ENCODE measurements around the gene TPST2. TPM values are rescaled to one million over a fixed set of nuclear protein-coding genes. Genes with fewer than 3 reads are reported as not detected.
A peak's percentile ranks its signal among the peaks of the same experiment; 100 is the strongest.

The TPST2 gene
- total and polyA plus RNA-seq, 9 of the 15 experiments (the other 6 are each of a cell fraction or from before 2014, with no cell fraction given): 14.2 to 123 (median 60.1) TPM

GRCh38 chr22:26589367-26589844, 526 bp downstream of the TPST2 start (continued):
- TF ChIP-seq DACH1 (IDR thresholded peaks at IDR 0.05; ENCODE audit: partially characterized antibody) (no peak), KAT7 (CRISPR knock-in tag; IDR thresholded peaks at IDR 0.05; ENCODE audit: borderline replicate concordance) (0 out of 2 replicates have a peak, but pooled peaks have one; percentile 25)

DNA sequence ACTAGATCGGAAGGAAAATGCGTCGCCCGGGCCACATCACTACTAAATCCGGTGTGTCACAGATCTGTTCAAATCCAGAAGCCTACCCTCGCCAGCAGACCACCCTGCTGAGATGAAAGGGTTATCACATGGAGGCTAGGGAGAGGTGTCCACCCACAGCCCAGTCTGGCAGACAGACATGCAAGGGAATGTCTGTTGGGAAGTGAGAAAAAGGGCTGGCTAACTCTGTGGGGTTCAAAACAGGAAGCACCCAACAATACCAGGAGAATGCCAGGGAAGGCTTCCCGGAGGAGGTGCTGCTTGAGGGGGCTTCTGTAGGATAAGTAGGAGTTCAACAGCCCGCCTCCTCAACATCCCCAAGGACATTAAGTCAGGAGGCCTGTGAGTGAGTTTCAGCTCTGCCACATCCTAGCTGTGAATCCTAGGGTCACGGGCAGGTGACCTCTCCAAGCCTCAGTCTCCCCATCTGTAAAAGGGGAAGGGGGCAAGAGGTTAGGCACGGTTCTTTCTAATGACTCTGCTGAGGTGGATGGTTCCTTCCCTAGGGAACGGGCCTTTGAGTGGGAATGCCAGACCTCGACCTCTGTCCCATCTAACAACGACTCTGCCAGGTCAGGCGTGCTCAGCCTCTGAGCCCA, 1.1 kb downstream of the TPST2 start:
- ATAC-seq (peak; percentile 6; the same call in 2 of the 3 replicates), FAIRE-seq (peak; percentile 73), DNase-seq (ENCODE audit: extremely low read depth in 1 of 4, low spot score in 3 of 4) (peak in 1 of 4 experiments; percentile 40)
- no peaks in the 10 kb centered on the region for H3K27me3 ChIP-seq (ENCODE audit: control insufficient read depth in 2 of 2, insufficient read depth in 2 of 2, low read length in 2 of 2)
- H3K4me1 ChIP-seq (replicated peaks in 1 of 2; ENCODE audit: control insufficient read depth in 2 of 2, insufficient read depth in 2 of 2, low read length in 2 of 2): peaks cover 24 to 31% of the 10 kb centered on the region in 2 experiments
- POLR2A ChIA-PET: no interaction called here
- BruUV-seq (replicated peaks): no TSS peak
- in situ Hi-C loops (cut with MboI): no loop called here
- peaks cover 11% of the 10 kb centered on the region; the same call in 1 of the 2 replicates for H4K20me1 ChIP-seq (replicated peaks; ENCODE audit: control insufficient read depth, insufficient read depth, low read length)
- CTCF ChIA-PET (ENCODE audit: low intra/inter-chr PET ratio): no interaction called here
- peak overlapping the region; percentile 78 to 96 for H3K9ac ChIP-seq (ENCODE audit: insufficient read depth in 1 of 2, low read depth in 2 of 2, low read length in 2 of 2)
- no peaks in the 10 kb centered on the region for H3K9me3 ChIP-seq (replicated peaks; ENCODE audit: control insufficient read depth, insufficient read depth, low read depth, low read length)
- no peaks in the 10 kb centered on the region for H3K9me1 ChIP-seq (ENCODE audit: control insufficient read depth, insufficient read depth, low read length)
- peaks cover 41% of the 10 kb centered on the region for H3K36me3 ChIP-seq (ENCODE audit: control insufficient read depth, insufficient read depth, low read length)
- H3K79me2 ChIP-seq (ENCODE audit: control insufficient read depth, insufficient read depth, low read length): peaks cover 63% of the 10 kb centered on the region
- intact Hi-C loops (cut with micrococcal nuclease): loop anchor here (10.0 kb wide), 1 partner anchor 104 kb away; the partner anchor contains the start of genes HPS4 and SRRD
- H3K27ac ChIP-seq (ENCODE audit: extremely low read depth, low read depth, low read length): peak overlapping the region; percentile 88
- H3K4me2 ChIP-seq (ENCODE audit: insufficient read depth, low read length): peak overlapping the region; percentile 97
- H2AFZ ChIP-seq (ENCODE audit: low read depth, low read length): no peak overlapping the region
- H3K4me3 ChIP-seq: peak overlapping the region; percentile 93
- 4% methylated on average over 12 of the region's 14 CpGs for WGBS (ENCODE audit: insufficient coverage, low coverage, missing lambda C conversion rate)
- TF ChIP-seq ZFP36 (IDR thresholded peaks at IDR 0.05; ENCODE audit: low read depth, low read length, partially characterized antibody): peak; percentile 91
- TF ChIP-seq RCOR1 (IDR thresholded peaks at IDR 0.05; ENCODE audit: borderline replicate concordance in 1 of 2, low read depth in 2 of 2, low read length in 2 of 2): peak in 1 of 2 experiments; percentile 72; a peak in 2 of 4 replicates
- TF ChIP-seq ESRRA (IDR thresholded peaks at IDR 0.05; ENCODE audit: borderline replicate concordance, low read depth): peak; percentile 98
- TF ChIP-seq HOXB6 (CRISPR knock-in tag; IDR thresholded peaks at IDR 0.05; ENCODE audit: borderline replicate concordance): no peak
- no peak for TF ChIP-seq EP300 (IDR thresholded peaks at IDR 0.05; ENCODE audit: low read length)
- TF ChIP-seq ZNF436 (CRISPR knock-in tag; IDR thresholded peaks at IDR 0.05): peak; percentile 67; the same call in 1 of the 2 replicates
- peak; percentile 86; the same call in 1 of the 2 replicates for TF ChIP-seq SMARCA5 (IDR thresholded peaks at IDR 0.05)
- TF ChIP-seq ZNF197 (CRISPR knock-in tag; IDR thresholded peaks at IDR 0.05; ENCODE audit: low read depth): no peak
- TF ChIP-seq SIN3A (IDR thresholded peaks at IDR 0.05; ENCODE audit: borderline replicate concordance in 2 of 2, control insufficient read depth in 1 of 2, low read depth in 2 of 2, low read length in 2 of 2): 0 out of 4 replicates have a peak, but pooled peaks of 1 of the 2 experiments have one; percentile 50
- TF ChIP-seq HDAC2 (IDR thresholded peaks at IDR 0.05): peak; percentile 69; the same call in 1 of the 2 replicates
- TF ChIP-seq, protein P1, sequence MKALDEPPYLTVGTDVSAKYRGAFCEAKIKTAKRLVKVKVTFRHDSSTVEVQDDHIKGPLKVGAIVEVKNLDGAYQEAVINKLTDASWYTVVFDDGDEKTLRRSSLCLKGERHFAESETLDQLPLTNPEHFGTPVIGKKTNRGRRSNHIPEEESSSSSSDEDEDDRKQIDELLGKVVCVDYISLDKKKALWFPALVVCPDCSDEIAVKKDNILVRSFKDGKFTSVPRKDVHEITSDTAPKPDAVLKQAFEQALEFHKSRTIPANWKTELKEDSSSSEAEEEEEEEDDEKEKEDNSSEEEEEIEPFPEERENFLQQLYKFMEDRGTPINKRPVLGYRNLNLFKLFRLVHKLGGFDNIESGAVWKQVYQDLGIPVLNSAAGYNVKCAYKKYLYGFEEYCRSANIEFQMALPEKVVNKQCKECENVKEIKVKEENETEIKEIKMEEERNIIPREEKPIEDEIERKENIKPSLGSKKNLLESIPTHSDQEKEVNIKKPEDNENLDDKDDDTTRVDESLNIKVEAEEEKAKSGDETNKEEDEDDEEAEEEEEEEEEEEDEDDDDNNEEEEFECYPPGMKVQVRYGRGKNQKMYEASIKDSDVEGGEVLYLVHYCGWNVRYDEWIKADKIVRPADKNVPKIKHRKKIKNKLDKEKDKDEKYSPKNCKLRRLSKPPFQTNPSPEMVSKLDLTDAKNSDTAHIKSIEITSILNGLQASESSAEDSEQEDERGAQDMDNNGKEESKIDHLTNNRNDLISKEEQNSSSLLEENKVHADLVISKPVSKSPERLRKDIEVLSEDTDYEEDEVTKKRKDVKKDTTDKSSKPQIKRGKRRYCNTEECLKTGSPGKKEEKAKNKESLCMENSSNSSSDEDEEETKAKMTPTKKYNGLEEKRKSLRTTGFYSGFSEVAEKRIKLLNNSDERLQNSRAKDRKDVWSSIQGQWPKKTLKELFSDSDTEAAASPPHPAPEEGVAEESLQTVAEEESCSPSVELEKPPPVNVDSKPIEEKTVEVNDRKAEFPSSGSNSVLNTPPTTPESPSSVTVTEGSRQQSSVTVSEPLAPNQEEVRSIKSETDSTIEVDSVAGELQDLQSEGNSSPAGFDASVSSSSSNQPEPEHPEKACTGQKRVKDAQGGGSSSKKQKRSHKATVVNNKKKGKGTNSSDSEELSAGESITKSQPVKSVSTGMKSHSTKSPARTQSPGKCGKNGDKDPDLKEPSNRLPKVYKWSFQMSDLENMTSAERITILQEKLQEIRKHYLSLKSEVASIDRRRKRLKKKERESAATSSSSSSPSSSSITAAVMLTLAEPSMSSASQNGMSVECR (CRISPR knock-in tag; IDR thresholded peaks at IDR 0.05): no peak
- TF ChIP-seq RBM25 (IDR thresholded peaks at IDR 0.05; ENCODE audit: low read depth, low read length, severe bottlenecking): peak; percentile 83
- no peak for TF ChIP-seq PCBP2 (IDR thresholded peaks at IDR 0.05; ENCODE audit: low read depth, low read length, poor library complexity, severe bottlenecking)
